Stimulated activated naive CD8-positive, alpha-beta T cell treated with anti-CD3 and anti-CD28 coated beads, Interleukin-15, amount 100 ng/mL, for 72 hours (primary cell): ENCODE results near the gene MCFD2.

Source experiments
- ATAC-seq: fragments of 150-1000 bp; cut with Tn5 transposase; 2 replicates; pipeline ENCODE4 v1.10.0; 2021; ENCODE audit warnings: mild to moderate bottlenecking, moderate library complexity
- DNase-seq, 2 donors: peaks; one replicate each; pipeline ENCODE4 v3.0.0; 2021 to 2022
- H3K27ac Mint-ChIP-seq, 2 donors: one replicate each; pipeline ENCODE4 v1.8.0; 2022; ENCODE audit warnings: mild to moderate bottlenecking in 2 of 2, mixed read lengths in 2 of 2, moderate library complexity in 2 of 2
- H3K27me3 Mint-ChIP-seq: one replicate; pipeline ENCODE4 v1.8.0; 2022; ENCODE audit warnings: mixed read lengths
- H3K4me1 Mint-ChIP-seq: one replicate; pipeline ENCODE4 v1.8.0; 2022; ENCODE audit warnings: mild to moderate bottlenecking, mixed read lengths
- H3K4me3 Mint-ChIP-seq, 2 donors: one replicate each; pipeline ENCODE4 v1.8.0; 2022; ENCODE audit warnings: mild to moderate bottlenecking in 2 of 2, mixed read lengths in 2 of 2, moderate library complexity in 1 of 2
- H3K9me3 Mint-ChIP-seq, 2 donors: one replicate each; pipeline ENCODE4 v1.8.0; 2022; ENCODE audit warnings: mixed read lengths in 2 of 2

MCFD2 gene

GRCh38 chr2:46857871-46858701 is 57.5 kb downstream of the MCFD2 start:
- ATAC-seq (no peak), DNase-seq (no peak)
- Mint-ChIP-seq H3K9me3 (no peaks in the 10 kb centered on the region), H3K27me3 (peaks cover 13% of the 10 kb centered on the region), H3K4me1 (no peaks in the 10 kb centered on the region), H3K4me3 (no peak overlapping the region), H3K27ac (no peak overlapping the region)

- Mint-ChIP-seq H3K4me1 (no peaks in the 10 kb centered on the region), H3K9me3 (no peaks in the 10 kb centered on the region), H3K27me3 (peaks cover 12% of the 10 kb centered on the region), H3K4me3 (no peak overlapping the region), H3K27ac (no peak overlapping the region)
- ATAC-seq (no peak), DNase-seq (no peak)
Observed at GRCh38 chr2:46856336-46856735, 59.3 kb downstream of the MCFD2 start.

GRCh38 chr2:46855805-46856204 is 59.8 kb downstream of the MCFD2 start:
- no peak overlapping the region for H3K27ac Mint-ChIP-seq
- no peaks in the 10 kb centered on the region for H3K4me1 Mint-ChIP-seq
- ATAC-seq (no peak), DNase-seq (no peak)
- no peak overlapping the region for H3K4me3 Mint-ChIP-seq
- H3K27me3 Mint-ChIP-seq = peaks cover 7% of the 10 kb centered on the region
- H3K9me3 Mint-ChIP-seq = no peaks in the 10 kb centered on the region

- H3K9me3 Mint-ChIP-seq = no peaks in the 10 kb centered on the region
- no peak for ATAC-seq
- no peaks in the 10 kb centered on the region for H3K4me1 Mint-ChIP-seq
- no peak overlapping the region for H3K27ac Mint-ChIP-seq
- no peak overlapping the region for H3K4me3 Mint-ChIP-seq
- DNase-seq = no peak
- peaks cover 2% of the 10 kb centered on the region for H3K27me3 Mint-ChIP-seq
Observed at GRCh38 chr2:46854260-46854659, 61.3 kb downstream of the MCFD2 start.

GRCh38 chr2:46852598-46852997 is 63.0 kb downstream of the MCFD2 start:
- Mint-ChIP-seq H3K27ac (no peak overlapping the region), H3K4me3 (no peak overlapping the region), H3K9me3 (no peaks in the 10 kb centered on the region), H3K27me3 (peaks cover 12% of the 10 kb centered on the region), H3K4me1 (no peaks in the 10 kb centered on the region)
- ATAC-seq (no peak), DNase-seq (no peak)

- Mint-ChIP-seq H3K27me3 (peaks cover 12% of the 10 kb centered on the region), H3K4me3 (no peak overlapping the region), H3K27ac (peak overlapping the region in 1 of 2 donors; percentile 52), H3K4me1 (no peaks in the 10 kb centered on the region), H3K9me3 (no peaks in the 10 kb centered on the region)
- ATAC-seq = no peak
- DNase-seq = no peak
Observed at GRCh38 chr2:46852124-46852523, 63.5 kb downstream of the MCFD2 start.
